HepG2 (cell line): Measurements from ENCODE around the gene STUB1. TPM values are rescaled to one million over a fixed set of nuclear protein-coding genes. Genes with fewer than 3 reads are reported as not detected.

Source experiments
- KDM2A ChIP-seq: sonication (generic); formaldehyde crosslinking; IDR thresholded peaks from 2 replicates; pipeline ENCODE4 v1.4.0; 2020; ENCODE audit warnings: low read depth, missing genetic modification reagents, borderline replicate concordance
- KDM4B ChIP-seq: sonication (generic); formaldehyde crosslinking; IDR thresholded peaks from 2 replicates; pipeline ENCODE4 v1.4.0; 2020; ENCODE audit warnings: missing genetic modification reagents
- MNT ChIP-seq: fragments of 450-650 bp; IDR thresholded peaks from 2 replicates; pipeline ENCODE4 v1.6.1; 2016
- SOX5 ChIP-seq: IDR thresholded peaks from 2 replicates; pipeline ENCODE4 v1.6.1; 2016; ENCODE audit warnings: borderline replicate concordance
- SPEN ChIP-seq: sonication (generic); formaldehyde crosslinking; IDR thresholded peaks from 2 replicates; pipeline ENCODE4 v1.5.1; 2020; ENCODE audit warnings: low read depth, mild to moderate bottlenecking, missing genetic modification reagents
- ZBTB8A ChIP-seq: sonication (generic); formaldehyde crosslinking; IDR thresholded peaks from 2 replicates; pipeline ENCODE4 v1.4.0; 2020; ENCODE audit warnings: mild to moderate bottlenecking, low read depth, missing genetic modification reagents, borderline replicate concordance
- polyA plus RNA-seq, 8 experiments: library from polyadenylated mRNA; depleted of rRNA in 3 of 8; stranded (reverse) in 7 of 8; unstranded in 1 of 8; fragments of >200 nt; fragmentation: Illumina TruSeq in 4 of 8; extraction: Trizol in 4 of 8; gene quantifications; 2 replicates each; pipeline versions ENCODE4 v1.2.1 to v1.2.3, GENCODE V29; 2011 to 2016; ENCODE audit warnings: low read depth in 4 of 8, missing spikeins in 1 of 8, mixed read lengths in 1 of 8; ENCODE audit not compliant: insufficient read depth in 1 of 8
- total RNA-seq, 5 experiments: library from RNA; depleted of rRNA; stranded (reverse); fragments of >200 nt; fragmentation: Illumina TruSeq; extraction: Trizol; gene quantifications; 2 replicates each; pipeline ENCODE4 v1.2.3, GENCODE V29; 2016; ENCODE audit warnings: low read depth in 1 of 5
- TF ChIP-seq, protein P1 (sequence below): sonication (generic); formaldehyde crosslinking; IDR thresholded peaks from 2 replicates; pipeline ENCODE4 v1.8.1; 2022; ENCODE audit warnings: low read depth, mild to moderate bottlenecking, missing genetic modification reagents
- TF ChIP-seq, protein P2 (sequence below): sonication (generic); formaldehyde crosslinking; IDR thresholded peaks from 2 replicates; pipeline ENCODE4 v1.4.0; 2020; ENCODE audit warnings: mild to moderate bottlenecking, low read depth, missing genetic modification reagents
- TF ChIP-seq, protein P3 (sequence below): sonication (generic); formaldehyde crosslinking; IDR thresholded peaks from 2 replicates; pipeline ENCODE4 v1.5.1; 2020; ENCODE audit warnings: mild to moderate bottlenecking, missing genetic modification reagents, moderate library complexity
- TF ChIP-seq, protein P4 (sequence below): sonication (generic); formaldehyde crosslinking; IDR thresholded peaks from 2 replicates; pipeline ENCODE4 v1.8.1; 2022; ENCODE audit warnings: mild to moderate bottlenecking, missing genetic modification reagents
- TF ChIP-seq, protein P5 (sequence below): sonication (generic); formaldehyde crosslinking; IDR thresholded peaks from 2 replicates; pipeline ENCODE4 v1.4.0; 2020; ENCODE audit warnings: missing genetic modification reagents, borderline replicate concordance
- TF ChIP-seq, protein P6 (sequence below): sonication (generic); formaldehyde crosslinking; IDR thresholded peaks from 2 replicates; pipeline ENCODE4 v1.5.1; 2020; ENCODE audit warnings: mild to moderate bottlenecking, missing genetic modification reagents, borderline replicate concordance

The STUB1 gene
- total and polyA plus RNA-seq, 2 of the 13 experiments (the other 11 are each of a cell fraction or from before 2014, with no cell fraction given): 52.9 to 78.2 TPM

GRCh38 chr16:648071-648780 is 32.0 kb upstream of the STUB1 start (continued):
- TF ChIP-seq, protein P1, sequence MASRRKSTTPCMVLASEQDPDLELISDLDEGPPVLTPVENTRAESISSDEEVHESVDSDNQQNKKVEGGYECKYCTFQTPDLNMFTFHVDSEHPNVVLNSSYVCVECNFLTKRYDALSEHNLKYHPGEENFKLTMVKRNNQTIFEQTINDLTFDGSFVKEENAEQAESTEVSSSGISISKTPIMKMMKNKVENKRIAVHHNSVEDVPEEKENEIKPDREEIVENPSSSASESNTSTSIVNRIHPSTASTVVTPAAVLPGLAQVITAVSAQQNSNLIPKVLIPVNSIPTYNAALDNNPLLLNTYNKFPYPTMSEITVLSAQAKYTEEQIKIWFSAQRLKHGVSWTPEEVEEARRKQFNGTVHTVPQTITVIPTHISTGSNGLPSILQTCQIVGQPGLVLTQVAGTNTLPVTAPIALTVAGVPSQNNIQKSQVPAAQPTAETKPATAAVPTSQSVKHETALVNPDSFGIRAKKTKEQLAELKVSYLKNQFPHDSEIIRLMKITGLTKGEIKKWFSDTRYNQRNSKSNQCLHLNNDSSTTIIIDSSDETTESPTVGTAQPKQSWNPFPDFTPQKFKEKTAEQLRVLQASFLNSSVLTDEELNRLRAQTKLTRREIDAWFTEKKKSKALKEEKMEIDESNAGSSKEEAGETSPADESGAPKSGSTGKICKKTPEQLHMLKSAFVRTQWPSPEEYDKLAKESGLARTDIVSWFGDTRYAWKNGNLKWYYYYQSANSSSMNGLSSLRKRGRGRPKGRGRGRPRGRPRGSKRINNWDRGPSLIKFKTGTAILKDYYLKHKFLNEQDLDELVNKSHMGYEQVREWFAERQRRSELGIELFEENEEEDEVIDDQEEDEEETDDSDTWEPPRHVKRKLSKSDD (CRISPR knock-in tag): peak; percentile 81; the same call in 1 of the 2 replicates
- TF ChIP-seq, protein P2, sequence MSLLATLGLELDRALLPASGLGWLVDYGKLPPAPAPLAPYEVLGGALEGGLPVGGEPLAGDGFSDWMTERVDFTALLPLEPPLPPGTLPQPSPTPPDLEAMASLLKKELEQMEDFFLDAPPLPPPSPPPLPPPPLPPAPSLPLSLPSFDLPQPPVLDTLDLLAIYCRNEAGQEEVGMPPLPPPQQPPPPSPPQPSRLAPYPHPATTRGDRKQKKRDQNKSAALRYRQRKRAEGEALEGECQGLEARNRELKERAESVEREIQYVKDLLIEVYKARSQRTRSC (CRISPR knock-in tag): 0 out of 2 replicates have a peak, but pooled peaks have one; percentile 15
- TF ChIP-seq KDM2A (CRISPR knock-in tag) (peak; percentile 35; the same call in 1 of the 2 replicates), MNT (no peak), KDM4B (no peak; the same call in 1 of the 2 replicates), SPEN (CRISPR knock-in tag) (no peak), ZBTB8A (CRISPR knock-in tag) (no peak), SOX5 (CRISPR knock-in tag) (no peak)
- TF ChIP-seq, protein P3, sequence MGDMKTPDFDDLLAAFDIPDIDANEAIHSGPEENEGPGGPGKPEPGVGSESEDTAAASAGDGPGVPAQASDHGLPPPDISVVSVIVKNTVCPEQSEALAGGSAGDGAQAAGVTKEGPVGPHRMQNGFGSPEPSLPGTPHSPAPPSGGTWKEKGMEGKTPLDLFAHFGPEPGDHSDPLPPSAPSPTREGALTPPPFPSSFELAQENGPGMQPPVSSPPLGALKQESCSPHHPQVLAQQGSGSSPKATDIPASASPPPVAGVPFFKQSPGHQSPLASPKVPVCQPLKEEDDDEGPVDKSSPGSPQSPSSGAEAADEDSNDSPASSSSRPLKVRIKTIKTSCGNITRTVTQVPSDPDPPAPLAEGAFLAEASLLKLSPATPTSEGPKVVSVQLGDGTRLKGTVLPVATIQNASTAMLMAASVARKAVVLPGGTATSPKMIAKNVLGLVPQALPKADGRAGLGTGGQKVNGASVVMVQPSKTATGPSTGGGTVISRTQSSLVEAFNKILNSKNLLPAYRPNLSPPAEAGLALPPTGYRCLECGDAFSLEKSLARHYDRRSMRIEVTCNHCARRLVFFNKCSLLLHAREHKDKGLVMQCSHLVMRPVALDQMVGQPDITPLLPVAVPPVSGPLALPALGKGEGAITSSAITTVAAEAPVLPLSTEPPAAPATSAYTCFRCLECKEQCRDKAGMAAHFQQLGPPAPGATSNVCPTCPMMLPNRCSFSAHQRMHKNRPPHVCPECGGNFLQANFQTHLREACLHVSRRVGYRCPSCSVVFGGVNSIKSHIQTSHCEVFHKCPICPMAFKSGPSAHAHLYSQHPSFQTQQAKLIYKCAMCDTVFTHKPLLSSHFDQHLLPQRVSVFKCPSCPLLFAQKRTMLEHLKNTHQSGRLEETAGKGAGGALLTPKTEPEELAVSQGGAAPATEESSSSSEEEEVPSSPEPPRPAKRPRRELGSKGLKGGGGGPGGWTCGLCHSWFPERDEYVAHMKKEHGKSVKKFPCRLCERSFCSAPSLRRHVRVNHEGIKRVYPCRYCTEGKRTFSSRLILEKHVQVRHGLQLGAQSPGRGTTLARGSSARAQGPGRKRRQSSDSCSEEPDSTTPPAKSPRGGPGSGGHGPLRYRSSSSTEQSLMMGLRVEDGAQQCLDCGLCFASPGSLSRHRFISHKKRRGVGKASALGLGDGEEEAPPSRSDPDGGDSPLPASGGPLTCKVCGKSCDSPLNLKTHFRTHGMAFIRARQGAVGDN: no peak
- TF ChIP-seq, protein P4, sequence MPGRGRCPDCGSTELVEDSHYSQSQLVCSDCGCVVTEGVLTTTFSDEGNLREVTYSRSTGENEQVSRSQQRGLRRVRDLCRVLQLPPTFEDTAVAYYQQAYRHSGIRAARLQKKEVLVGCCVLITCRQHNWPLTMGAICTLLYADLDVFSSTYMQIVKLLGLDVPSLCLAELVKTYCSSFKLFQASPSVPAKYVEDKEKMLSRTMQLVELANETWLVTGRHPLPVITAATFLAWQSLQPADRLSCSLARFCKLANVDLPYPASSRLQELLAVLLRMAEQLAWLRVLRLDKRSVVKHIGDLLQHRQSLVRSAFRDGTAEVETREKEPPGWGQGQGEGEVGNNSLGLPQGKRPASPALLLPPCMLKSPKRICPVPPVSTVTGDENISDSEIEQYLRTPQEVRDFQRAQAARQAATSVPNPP (CRISPR knock-in tag): no peak
- TF ChIP-seq, protein P5, sequence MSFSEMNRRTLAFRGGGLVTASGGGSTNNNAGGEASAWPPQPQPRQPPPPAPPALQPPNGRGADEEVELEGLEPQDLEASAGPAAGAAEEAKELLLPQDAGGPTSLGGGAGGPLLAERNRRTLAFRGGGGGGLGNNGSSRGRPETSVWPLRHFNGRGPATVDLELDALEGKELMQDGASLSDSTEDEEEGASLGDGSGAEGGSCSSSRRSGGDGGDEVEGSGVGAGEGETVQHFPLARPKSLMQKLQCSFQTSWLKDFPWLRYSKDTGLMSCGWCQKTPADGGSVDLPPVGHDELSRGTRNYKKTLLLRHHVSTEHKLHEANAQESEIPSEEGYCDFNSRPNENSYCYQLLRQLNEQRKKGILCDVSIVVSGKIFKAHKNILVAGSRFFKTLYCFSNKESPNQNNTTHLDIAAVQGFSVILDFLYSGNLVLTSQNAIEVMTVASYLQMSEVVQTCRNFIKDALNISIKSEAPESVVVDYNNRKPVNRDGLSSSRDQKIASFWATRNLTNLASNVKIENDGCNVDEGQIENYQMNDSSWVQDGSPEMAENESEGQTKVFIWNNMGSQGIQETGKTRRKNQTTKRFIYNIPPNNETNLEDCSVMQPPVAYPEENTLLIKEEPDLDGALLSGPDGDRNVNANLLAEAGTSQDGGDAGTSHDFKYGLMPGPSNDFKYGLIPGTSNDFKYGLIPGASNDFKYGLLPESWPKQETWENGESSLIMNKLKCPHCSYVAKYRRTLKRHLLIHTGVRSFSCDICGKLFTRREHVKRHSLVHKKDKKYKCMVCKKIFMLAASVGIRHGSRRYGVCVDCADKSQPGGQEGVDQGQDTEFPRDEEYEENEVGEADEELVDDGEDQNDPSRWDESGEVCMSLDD (CRISPR knock-in tag): 0 out of 2 replicates have a peak, but pooled peaks have one; percentile 41
- TF ChIP-seq, protein P6, sequence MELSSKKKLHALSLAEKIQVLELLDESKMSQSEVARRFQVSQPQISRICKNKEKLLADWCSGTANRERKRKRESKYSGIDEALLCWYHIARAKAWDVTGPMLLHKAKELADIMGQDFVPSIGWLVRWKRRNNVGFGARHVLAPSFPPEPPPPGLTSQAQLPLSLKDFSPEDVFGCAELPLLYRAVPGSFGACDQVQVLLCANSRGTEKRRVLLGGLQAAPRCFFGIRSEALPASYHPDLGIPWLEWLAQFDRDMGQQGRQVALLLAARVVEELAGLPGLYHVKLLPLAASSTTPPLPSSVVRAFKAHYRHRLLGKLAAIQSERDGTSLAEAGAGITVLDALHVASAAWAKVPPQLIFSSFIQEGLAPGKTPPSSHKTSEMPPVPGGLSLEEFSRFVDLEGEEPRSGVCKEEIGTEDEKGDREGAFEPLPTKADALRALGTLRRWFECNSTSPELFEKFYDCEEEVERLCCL: no peak
